BE2C (cell line): ENCODE measurements around the gene HIGD1C.

Experiments used
- DNase-seq: peaks from one replicate; pipeline ENCODE4 v3.0.0-alpha.2; 2020
- H3K27me3 ChIP-seq: fragments of 250-450 bp; sonication (Bioruptor Pico); 2 replicates; pipeline ENCODE4 v1.5.1; 2020; ENCODE audit warnings: mild to moderate bottlenecking
- H3K36me3 ChIP-seq: fragments of 250-450 bp; sonication (Bioruptor Pico); 2 replicates; pipeline ENCODE4 v1.5.1; 2020; ENCODE audit warnings: mild to moderate bottlenecking
- H3K4me1 ChIP-seq: fragments of 250-450 bp; sonication (Bioruptor Pico); 2 replicates; pipeline ENCODE4 v1.5.1; 2020
- H3K4me3 ChIP-seq: 2 replicates; pipeline ENCODE4 v1.5.1; 2011; ENCODE audit warnings: low read depth, low read length
- H3K9me3 ChIP-seq: fragments of 250-450 bp; sonication (Bioruptor Pico); 2 replicates; pipeline ENCODE4 v1.5.1; 2020
- TF ChIP-seq, protein P1 (sequence below): IDR thresholded peaks from 2 replicates; pipeline ENCODE4 v1.5.1; 2012; ENCODE audit warnings: mild to moderate bottlenecking, low read depth, low read length

HIGD1C gene

GRCh38 chr12:50986966-50987737, 34.8 kb downstream of the HIGD1C start:
- DNase-seq, result peak; percentile 50
- TF ChIP-seq, protein P1, sequence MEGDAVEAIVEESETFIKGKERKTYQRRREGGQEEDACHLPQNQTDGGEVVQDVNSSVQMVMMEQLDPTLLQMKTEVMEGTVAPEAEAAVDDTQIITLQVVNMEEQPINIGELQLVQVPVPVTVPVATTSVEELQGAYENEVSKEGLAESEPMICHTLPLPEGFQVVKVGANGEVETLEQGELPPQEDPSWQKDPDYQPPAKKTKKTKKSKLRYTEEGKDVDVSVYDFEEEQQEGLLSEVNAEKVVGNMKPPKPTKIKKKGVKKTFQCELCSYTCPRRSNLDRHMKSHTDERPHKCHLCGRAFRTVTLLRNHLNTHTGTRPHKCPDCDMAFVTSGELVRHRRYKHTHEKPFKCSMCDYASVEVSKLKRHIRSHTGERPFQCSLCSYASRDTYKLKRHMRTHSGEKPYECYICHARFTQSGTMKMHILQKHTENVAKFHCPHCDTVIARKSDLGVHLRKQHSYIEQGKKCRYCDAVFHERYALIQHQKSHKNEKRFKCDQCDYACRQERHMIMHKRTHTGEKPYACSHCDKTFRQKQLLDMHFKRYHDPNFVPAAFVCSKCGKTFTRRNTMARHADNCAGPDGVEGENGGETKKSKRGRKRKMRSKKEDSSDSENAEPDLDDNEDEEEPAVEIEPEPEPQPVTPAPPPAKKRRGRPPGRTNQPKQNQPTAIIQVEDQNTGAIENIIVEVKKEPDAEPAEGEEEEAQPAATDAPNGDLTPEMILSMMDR, result peak; percentile 88
- peaks cover 33% of the 10 kb centered on the region for H3K36me3 ChIP-seq

DNA sequence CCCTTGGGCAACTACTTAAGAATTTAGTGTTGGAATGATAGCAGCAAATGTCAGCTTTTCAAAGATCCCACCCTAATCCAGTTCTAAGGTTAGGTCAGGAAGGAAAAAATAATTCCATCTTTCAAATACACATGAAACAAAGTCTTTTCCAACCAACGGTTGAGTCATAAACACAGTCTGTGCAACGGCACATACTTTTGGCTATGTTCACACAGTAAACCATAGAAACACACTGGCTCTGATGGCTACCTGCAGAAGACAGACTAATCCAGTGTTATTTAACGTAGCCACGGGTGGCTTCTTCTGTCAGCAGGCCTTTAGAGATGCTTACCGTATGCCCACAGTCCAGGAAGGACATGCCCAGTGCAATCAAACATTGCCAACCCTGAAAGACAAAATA, 35.7 kb downstream of the HIGD1C start:
- TF ChIP-seq, protein P1, result no peak

More at GRCh38 chr12:50986966-50987737, 34.8 kb downstream of the HIGD1C start:
- Histone ChIP-seq H3K4me3 (no peak overlapping the region), H3K9me3 (no peaks in the 10 kb centered on the region), H3K4me1 (peaks cover 4% of the 10 kb centered on the region), H3K27me3 (no peaks in the 10 kb centered on the region)

DNA sequence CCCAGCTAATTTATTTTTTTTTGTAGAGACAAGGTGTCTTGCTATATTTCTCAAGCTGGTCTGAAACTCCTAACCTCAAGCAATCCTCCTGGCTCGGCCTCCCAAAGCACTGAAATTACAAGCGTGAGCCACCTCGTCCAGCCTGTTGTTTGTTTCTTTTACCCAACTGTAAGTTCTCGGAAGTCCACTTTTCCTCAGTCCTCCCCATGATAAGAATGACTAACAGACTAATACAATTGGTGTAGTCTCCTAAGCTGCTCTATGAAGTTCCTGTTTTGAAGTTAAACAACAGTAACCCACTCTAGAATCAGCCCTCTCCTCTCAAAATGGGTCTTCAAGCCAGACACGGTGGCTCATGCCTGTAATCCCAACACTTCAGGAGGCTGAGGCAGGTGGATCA, 36.5 kb downstream of the HIGD1C start:
- TF ChIP-seq, protein P1, result no peak
- H3K4me1 ChIP-seq, result peaks cover 4% of the 10 kb centered on the region
- H3K36me3 ChIP-seq, result peaks cover 39% of the 10 kb centered on the region
- H3K27me3 ChIP-seq, result no peaks in the 10 kb centered on the region
- no peak for DNase-seq
- no peaks in the 10 kb centered on the region for H3K9me3 ChIP-seq
- no peak overlapping the region for H3K4me3 ChIP-seq

More for the DNA sequence above, 35.7 kb downstream of the HIGD1C start:
- Histone ChIP-seq H3K9me3 (no peaks in the 10 kb centered on the region), H3K4me1 (peaks cover 4% of the 10 kb centered on the region), H3K4me3 (no peak overlapping the region), H3K36me3 (peaks cover 35% of the 10 kb centered on the region), H3K27me3 (no peaks in the 10 kb centered on the region)
- no peak for DNase-seq

DNA sequence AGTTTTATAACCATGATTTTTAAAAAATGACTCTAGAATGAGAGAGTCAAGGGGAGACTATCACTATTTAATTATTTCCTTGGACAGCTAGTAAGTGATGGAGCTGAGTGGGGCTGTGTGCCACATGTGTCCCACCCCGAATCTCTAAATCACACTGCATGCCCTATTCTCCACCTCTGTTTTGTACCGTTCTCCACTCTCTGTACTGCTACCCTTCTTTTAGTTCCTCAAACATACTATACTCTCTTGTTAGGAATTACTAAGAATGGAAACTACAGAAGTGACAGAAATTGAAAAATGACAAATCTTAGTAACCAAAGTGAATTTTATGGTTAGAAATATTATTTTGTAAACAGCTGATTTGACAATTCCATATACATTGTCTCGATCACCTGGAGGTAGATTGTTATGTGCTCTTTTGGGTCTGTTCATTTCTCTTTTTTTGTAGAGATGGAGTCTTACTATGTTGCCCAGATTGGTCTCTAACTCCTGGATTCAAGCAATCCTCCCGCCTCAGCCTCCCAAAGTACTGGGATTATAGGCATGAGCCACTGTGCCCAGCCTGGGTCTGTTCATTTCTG, 37.9 kb downstream of the HIGD1C start:
- DNase-seq, result no peak
- Histone ChIP-seq H3K4me1 (peaks cover 4% of the 10 kb centered on the region), H3K36me3 (peaks cover 49% of the 10 kb centered on the region), H3K9me3 (no peaks in the 10 kb centered on the region), H3K4me3 (no peak overlapping the region), H3K27me3 (no peaks in the 10 kb centered on the region)
- TF ChIP-seq, protein P1, result no peak

GRCh38 chr12:50990791-50991190, 38.4 kb downstream of the HIGD1C start:
- TF ChIP-seq, protein P1, result no peak
- Histone ChIP-seq H3K9me3 (no peaks in the 10 kb centered on the region), H3K4me1 (peaks cover 4% of the 10 kb centered on the region), H3K36me3 (peaks cover 54% of the 10 kb centered on the region), H3K4me3 (no peak overlapping the region), H3K27me3 (no peaks in the 10 kb centered on the region)
- no peak for DNase-seq

DNA sequence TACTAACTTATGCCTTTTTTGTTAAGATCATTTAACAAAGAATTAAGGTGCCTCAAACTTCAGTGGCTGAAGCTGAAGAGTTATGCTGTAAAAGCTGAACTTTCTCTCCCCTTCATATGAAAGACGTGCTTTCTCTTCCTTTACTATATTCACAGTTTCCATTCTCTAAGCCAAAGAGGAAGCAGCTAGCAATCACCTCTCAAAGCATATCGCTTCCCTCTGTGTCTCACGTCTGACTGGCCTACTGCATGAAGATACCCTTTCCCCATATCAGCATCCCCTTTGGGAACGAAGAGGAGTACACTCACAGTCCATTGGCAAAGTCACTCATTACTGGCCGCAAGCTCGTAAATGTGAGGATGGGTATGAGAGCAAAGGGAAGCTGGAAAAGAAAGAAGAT, 38.9 kb downstream of the HIGD1C start:
- TF ChIP-seq, protein P1, result no peak
- Histone ChIP-seq H3K4me1 (peaks cover 4% of the 10 kb centered on the region), H3K9me3 (no peaks in the 10 kb centered on the region), H3K27me3 (no peaks in the 10 kb centered on the region), H3K4me3 (no peak overlapping the region), H3K36me3 (peaks cover 56% of the 10 kb centered on the region)
- DNase-seq, result no peak
